Adrenal gland (tissue), 5 donors: ENCODE measurements around the gene KDR.

Source experiments
- POLR2A ChIP-seq, 2 donors: fragments of 450-650 bp; IDR thresholded peaks; one replicate each; pipeline ENCODE4 v1.6.1; 2017; ENCODE audit warnings: antibody characterized with exemption in 2 of 2, mild to moderate bottlenecking in 2 of 2, moderate library complexity in 1 of 2
- TF ChIP-seq, protein P1 (sequence below), 6 experiments: fragments of 450-650 bp in 4 of 6; fragments of 200-600 bp in 2 of 6; sonication (generic) in 1 of 6; IDR thresholded peaks; 1 replicate in 5 of 6; 2 replicates in 1 of 6; pipeline versions ENCODE4 v1.5.1 to v1.8.0; 2016 to 2021; ENCODE audit warnings: antibody characterized with exemption in 6 of 6, mild to moderate bottlenecking in 2 of 6, moderate library complexity in 1 of 6
- donor health status: DM: no; HTN: no; CAD: no.

- TF ChIP-seq, protein P1, sequence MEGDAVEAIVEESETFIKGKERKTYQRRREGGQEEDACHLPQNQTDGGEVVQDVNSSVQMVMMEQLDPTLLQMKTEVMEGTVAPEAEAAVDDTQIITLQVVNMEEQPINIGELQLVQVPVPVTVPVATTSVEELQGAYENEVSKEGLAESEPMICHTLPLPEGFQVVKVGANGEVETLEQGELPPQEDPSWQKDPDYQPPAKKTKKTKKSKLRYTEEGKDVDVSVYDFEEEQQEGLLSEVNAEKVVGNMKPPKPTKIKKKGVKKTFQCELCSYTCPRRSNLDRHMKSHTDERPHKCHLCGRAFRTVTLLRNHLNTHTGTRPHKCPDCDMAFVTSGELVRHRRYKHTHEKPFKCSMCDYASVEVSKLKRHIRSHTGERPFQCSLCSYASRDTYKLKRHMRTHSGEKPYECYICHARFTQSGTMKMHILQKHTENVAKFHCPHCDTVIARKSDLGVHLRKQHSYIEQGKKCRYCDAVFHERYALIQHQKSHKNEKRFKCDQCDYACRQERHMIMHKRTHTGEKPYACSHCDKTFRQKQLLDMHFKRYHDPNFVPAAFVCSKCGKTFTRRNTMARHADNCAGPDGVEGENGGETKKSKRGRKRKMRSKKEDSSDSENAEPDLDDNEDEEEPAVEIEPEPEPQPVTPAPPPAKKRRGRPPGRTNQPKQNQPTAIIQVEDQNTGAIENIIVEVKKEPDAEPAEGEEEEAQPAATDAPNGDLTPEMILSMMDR (IDR thresholded peaks at IDR 0.05) = no peak
- no peak for TF ChIP-seq POLR2A (IDR thresholded peaks at IDR 0.05)
Measured at GRCh38 chr4:55143858-55144257, 18.5 kb upstream of the KDR start.
